GM23338 (cell line): ENCODE results near the gene GOLT1A. TPM values are rescaled to one million over a fixed set of nuclear protein-coding genes. Genes with fewer than 3 reads are reported as not detected.
A peak's percentile ranks its signal among the peaks of the same experiment; 100 is the strongest.

Experiments used
- ATAC-seq: fragments of 200-7000 bp; cut with Tn5 transposase; 3 replicates; pipeline ENCODE4 v1.9.1; 2020
- DNase-seq: peaks from one replicate; pipeline ENCODE4 v3.0.0-alpha.2; 2015; ENCODE audit warnings: low spot score
- H2AFZ ChIP-seq: fragments of 200-600 bp; sonication (generic); 2 replicates; pipeline ENCODE4 v1.8.0; 2016; ENCODE audit warnings: antibody characterized with exemption, mild to moderate bottlenecking, moderate library complexity
- H3F3A ChIP-seq: fragments of 200-600 bp; sonication (generic); replicated peaks from 2 replicates; pipeline ENCODE4 v1.8.0; 2017; ENCODE audit warnings: antibody characterized with exemption, mixed run types, low read depth
- H3K27ac ChIP-seq: fragments of 200-600 bp; sonication (generic); 2 replicates; pipeline ENCODE4 v1.6.1; 2016; ENCODE audit warnings: low read depth
- H3K27me3 ChIP-seq: fragments of 200-600 bp; sonication (generic); 2 replicates; pipeline ENCODE4 v1.8.0; 2016; ENCODE audit warnings: mild to moderate bottlenecking, mixed run types, moderate library complexity; ENCODE audit not compliant: insufficient read depth
- H3K36me3 ChIP-seq: fragments of 200-600 bp; sonication (generic); 2 replicates; pipeline ENCODE4 v1.8.0; 2016; ENCODE audit warnings: mild to moderate bottlenecking; ENCODE audit not compliant: insufficient read depth
- H3K4me1 ChIP-seq: fragments of 200-600 bp; sonication (generic); 2 replicates; pipeline ENCODE4 v1.8.0; 2016; ENCODE audit warnings: mild to moderate bottlenecking, moderate library complexity; ENCODE audit not compliant: insufficient read depth
- H3K4me2 ChIP-seq: fragments of 200-600 bp; sonication (generic); 2 replicates; pipeline ENCODE4 v1.7.1; 2017; ENCODE audit warnings: mixed run types
- H3K4me3 ChIP-seq: fragments of 200-600 bp; sonication (generic); 2 replicates; pipeline ENCODE4 v1.6.1; 2016; ENCODE audit warnings: mixed run types
- H3K79me2 ChIP-seq: fragments of 200-600 bp; sonication (generic); replicated peaks from 2 replicates; pipeline ENCODE4 v1.8.0; 2017; ENCODE audit warnings: mild to moderate bottlenecking; ENCODE audit not compliant: insufficient read depth
- H3K9me2 ChIP-seq: fragments of 200-600 bp; sonication (generic); 2 replicates; pipeline ENCODE4 v1.8.0; 2017; ENCODE audit not compliant: insufficient read depth
- H4K20me1 ChIP-seq: fragments of 200-600 bp; sonication (generic); replicated peaks from 2 replicates; pipeline ENCODE4 v1.8.0; 2017; ENCODE audit warnings: mild to moderate bottlenecking; ENCODE audit not compliant: insufficient read depth
- H3K27ac Mint-ChIP-seq: 2 replicates; pipeline ENCODE4 v1.8.0; 2020; ENCODE audit warnings: inconsistent platforms, mild to moderate bottlenecking, moderate library complexity, mixed read lengths
- H3K27me3 Mint-ChIP-seq: 3 replicates; pipeline ENCODE4 v1.8.0; 2022; ENCODE audit warnings: low read depth, mild to moderate bottlenecking, moderate library complexity, mixed read lengths, inconsistent platforms; ENCODE audit not compliant: insufficient read depth, poor library complexity
- H3K36me3 Mint-ChIP-seq: 3 replicates; pipeline ENCODE4 v1.8.0; 2021; ENCODE audit warnings: low read depth, mild to moderate bottlenecking, inconsistent platforms, moderate library complexity, mixed read lengths
- H3K4me1 Mint-ChIP-seq: 3 replicates; pipeline ENCODE4 v1.8.0; 2020; ENCODE audit warnings: mild to moderate bottlenecking, inconsistent platforms, mixed read lengths
- H3K4me3 Mint-ChIP-seq: 3 replicates; pipeline ENCODE4 v1.8.0; 2021; ENCODE audit warnings: moderate library complexity, mild to moderate bottlenecking, inconsistent platforms, mixed read lengths
- H3K9me3 Mint-ChIP-seq: 3 replicates; pipeline ENCODE4 v1.8.0; 2020; ENCODE audit warnings: moderate library complexity, mild to moderate bottlenecking, inconsistent platforms, mixed read lengths
- CREB1 ChIP-seq: fragments of 250-450 bp; sonication (Bioruptor Pico); IDR thresholded peaks from 2 replicates; pipeline ENCODE4 v1.5.0; 2020; ENCODE audit warnings: low read depth, mild to moderate bottlenecking, moderate library complexity
- ETS1 ChIP-seq: IDR thresholded peaks from 2 replicates; pipeline ENCODE4 v1.6.1; 2016; ENCODE audit warnings: antibody characterized with exemption
- EZH2 ChIP-seq: fragments of 200-600 bp; sonication (generic); IDR thresholded peaks from one replicate; pipeline ENCODE4 v1.8.0; 2017; ENCODE audit warnings: antibody characterized with exemption, mild to moderate bottlenecking, low read depth; ENCODE audit not compliant: unreplicated experiment
- EZH2phosphoT487 ChIP-seq: fragments of 200-600 bp; sonication (generic); IDR thresholded peaks from one replicate; pipeline ENCODE4 v1.8.1; 2018; ENCODE audit warnings: antibody characterized with exemption; ENCODE audit not compliant: unreplicated experiment
- NANOG ChIP-seq: IDR thresholded peaks from 2 replicates; pipeline ENCODE4 v1.6.1; 2016; ENCODE audit warnings: antibody characterized with exemption, borderline replicate concordance
- REST ChIP-seq: IDR thresholded peaks from one replicate; pipeline ENCODE4 v1.6.1; 2018; ENCODE audit warnings: antibody characterized with exemption; ENCODE audit not compliant: unreplicated experiment
- STAT1 ChIP-seq: IDR thresholded peaks from one replicate; pipeline ENCODE4 v1.6.1; 2016; ENCODE audit warnings: antibody characterized with exemption; ENCODE audit not compliant: unreplicated experiment
- ZNF331 ChIP-seq: fragments of 250-450 bp; sonication (Bioruptor Pico); IDR thresholded peaks from 2 replicates; pipeline ENCODE4 v1.5.0; 2020; ENCODE audit warnings: low read depth, mild to moderate bottlenecking, moderate library complexity
- ZNF462 ChIP-seq: fragments of 250-450 bp; sonication (Bioruptor Pico); IDR thresholded peaks from 2 replicates; pipeline ENCODE4 v1.5.0; 2020; ENCODE audit warnings: mild to moderate bottlenecking, moderate library complexity
- polyA plus RNA-seq: library from polyadenylated mRNA; unstranded; fragments of >200 nt; fragmentation: Nextera tagmentation; extraction: Ambion mirVana; gene quantifications from 2 replicates; pipeline ENCODE4 v1.2.1, GENCODE V29; 2016
- total RNA-seq: library from RNA; depleted of rRNA; stranded (reverse); fragments of >200 nt; shearing (Covaris generic); gene quantifications from 2 replicates; pipeline ENCODE4 v1.2.3, GENCODE V29; 2014

The GOLT1A gene
- total and polyA plus RNA-seq, 2 experiments from 2014 or later: 3.0 to 7.2 TPM

DNA sequence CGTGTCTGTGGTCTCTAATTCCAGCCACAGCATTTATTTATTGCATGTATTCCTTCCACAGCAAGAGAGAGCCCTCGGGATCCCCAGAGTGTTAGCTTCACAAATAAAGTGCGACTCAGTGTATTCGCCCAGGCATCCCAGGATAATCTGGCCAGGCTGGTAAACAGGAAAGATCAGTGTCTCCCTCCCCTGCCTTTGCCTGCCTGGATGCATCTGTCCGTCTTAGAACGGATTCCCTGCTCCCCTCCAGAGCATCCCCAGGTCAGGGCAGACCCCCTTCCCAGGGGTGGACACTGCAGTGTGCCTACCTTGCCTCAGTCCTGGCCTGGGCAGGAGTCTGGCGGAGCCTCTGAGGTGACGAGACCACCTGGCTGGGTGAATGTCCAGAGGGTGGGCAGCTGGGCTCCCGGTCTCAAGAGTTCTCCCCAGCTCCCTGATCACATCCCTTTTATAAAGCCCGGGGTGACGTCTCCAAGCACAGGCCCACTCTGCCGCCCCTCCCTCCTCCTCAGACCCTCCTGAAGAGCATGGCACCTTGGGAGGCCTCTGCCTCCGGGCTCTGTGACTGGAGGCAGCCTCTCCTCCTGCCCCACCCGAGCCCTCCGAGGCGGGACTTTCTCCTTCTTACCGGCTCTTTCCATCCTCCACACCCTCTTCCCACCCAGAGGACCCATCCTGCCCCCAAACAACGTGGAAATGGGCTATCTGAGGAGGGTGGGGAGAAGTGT lies 17.6 kb downstream of the GOLT1A start, which contains the start of gene KISS1:
TSS of gene KISS1 (minus strand) at position 424 of the 728 bp plus-strand sequence. CDS start 3,615 bp downstream, outside the sequence.
- peak within 1 kb of the TSS; percentile 48; the same call in 1 of the 2 replicates for H3K4me2 ChIP-seq
- TF ChIP-seq EZH2phosphoT487 (no peak), NANOG (no peak), ZNF331 (CRISPR knock-in tag) (no peak), CREB1 (CRISPR knock-in tag) (no peak), ETS1 (no peak), STAT1 (no peak)
- H3F3A ChIP-seq: no peaks in the 10 kb centered on the region
- H3K4me3 ChIP-seq: no peak within 1 kb of the TSS
- H3K9me2 ChIP-seq: no peaks in the 10 kb centered on the region
- H3K27ac Mint-ChIP-seq: no peak within 1 kb of the TSS
- H2AFZ ChIP-seq: no peak within 1 kb of the TSS
- H3K4me3 Mint-ChIP-seq: no peak within 1 kb of the TSS
- H3K27me3 Mint-ChIP-seq: peaks cover 8% of the 10 kb centered on the region
- H3K4me1 Mint-ChIP-seq: peaks cover 12% of the 10 kb centered on the region
- no peaks in the 10 kb centered on the region; the same call in 2 of the 3 replicates for H3K9me3 Mint-ChIP-seq
- peak; percentile 34 for ATAC-seq
- peak; percentile 32 for DNase-seq
- H3K27me3 ChIP-seq: peaks cover 3% of the 10 kb centered on the region; the same call in 1 of the 2 replicates
- H3K36me3 ChIP-seq: no peaks in the 10 kb centered on the region
- no peak within 1 kb of the TSS for H3K27ac ChIP-seq
- no peaks in the 10 kb centered on the region for H3K36me3 Mint-ChIP-seq
- no peaks in the 10 kb centered on the region for H3K79me2 ChIP-seq
- H3K4me1 ChIP-seq: no peaks in the 10 kb centered on the region; the same call in 1 of the 2 replicates
- H4K20me1 ChIP-seq: no peaks in the 10 kb centered on the region

DNA sequence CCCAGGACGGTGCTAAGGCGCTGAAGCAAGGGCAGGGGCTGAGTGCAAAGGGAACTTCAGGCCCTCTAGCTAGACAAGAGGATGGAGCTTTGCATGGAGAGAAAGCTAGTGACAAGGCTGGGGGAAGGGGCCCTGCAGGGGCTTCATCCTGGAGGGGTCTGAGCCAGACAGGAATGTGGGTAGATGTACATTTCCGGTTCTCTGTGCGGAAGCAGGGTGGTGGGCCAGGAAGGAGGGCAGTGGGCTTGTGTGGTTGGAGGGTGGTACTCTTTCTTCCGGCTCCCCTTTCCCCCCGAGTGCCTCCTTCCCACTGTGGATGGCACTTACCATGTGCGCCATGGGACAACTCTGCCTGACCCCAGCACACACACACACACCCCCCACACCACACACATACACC lies 19.0 kb downstream of the GOLT1A start:
- peaks cover 19% of the 10 kb centered on the region for H3K4me1 Mint-ChIP-seq
- H3K4me2 ChIP-seq: no peak overlapping the region
- no peaks in the 10 kb centered on the region; the same call in 2 of the 3 replicates for H3K9me3 Mint-ChIP-seq
- no peaks in the 10 kb centered on the region for H3K36me3 ChIP-seq
- H3K27me3 Mint-ChIP-seq: peaks cover 9% of the 10 kb centered on the region
- H3K27me3 ChIP-seq: peaks cover 13% of the 10 kb centered on the region; the same call in 1 of the 2 replicates
- no peaks in the 10 kb centered on the region for H4K20me1 ChIP-seq
- H3K9me2 ChIP-seq: no peaks in the 10 kb centered on the region
- H3K4me3 ChIP-seq: no peak overlapping the region
- ATAC-seq: no peak
- no peaks in the 10 kb centered on the region for H3K79me2 ChIP-seq
- H2AFZ ChIP-seq: no peak overlapping the region
- no peaks in the 10 kb centered on the region for H3K36me3 Mint-ChIP-seq
- H3K27ac Mint-ChIP-seq: no peak overlapping the region
- H3K4me1 ChIP-seq: peaks cover 7% of the 10 kb centered on the region
- H3K4me3 Mint-ChIP-seq: no peak overlapping the region
- H3K27ac ChIP-seq: no peak overlapping the region
- H3F3A ChIP-seq: no peaks in the 10 kb centered on the region
- DNase-seq: peak; percentile 13
- TF ChIP-seq REST: no peak
- TF ChIP-seq STAT1: no peak
- TF ChIP-seq ZNF462 (CRISPR knock-in tag): no peak
- TF ChIP-seq EZH2: no peak
